Rectal smooth muscle tissue (tissue), 1 donor: ENCODE measurements around the gene IFNL1.
"Not testable (repeated sequence)": the region's sequence is repeated elsewhere in the genome, so short reads cannot be mapped to it uniquely, and the experiment has no call there.

Source experiments
- H3K27ac ChIP-seq: one replicate; pipeline ENCODE4 v1.7.0; 2013; ENCODE audit warnings: low read depth, low read length, inconsistent platforms
- H3K27me3 ChIP-seq: one replicate; pipeline ENCODE4 v1.7.0; 2013; ENCODE audit warnings: low read length; ENCODE audit not compliant: control insufficient read depth, insufficient read depth
- H3K36me3 ChIP-seq: one replicate; pipeline ENCODE4 v1.7.0; 2013; ENCODE audit warnings: low read length; ENCODE audit not compliant: control insufficient read depth, insufficient read depth
- H3K4me1 ChIP-seq: one replicate; pipeline ENCODE4 v1.7.0; 2013; ENCODE audit warnings: low read length; ENCODE audit not compliant: control insufficient read depth, insufficient read depth
- H3K4me3 ChIP-seq: one replicate; pipeline ENCODE4 v1.7.0; 2013; ENCODE audit warnings: low read length
- H3K9ac ChIP-seq: one replicate; pipeline ENCODE4 v1.7.0; 2013; ENCODE audit warnings: low read length

Gene IFNL1

DNA sequence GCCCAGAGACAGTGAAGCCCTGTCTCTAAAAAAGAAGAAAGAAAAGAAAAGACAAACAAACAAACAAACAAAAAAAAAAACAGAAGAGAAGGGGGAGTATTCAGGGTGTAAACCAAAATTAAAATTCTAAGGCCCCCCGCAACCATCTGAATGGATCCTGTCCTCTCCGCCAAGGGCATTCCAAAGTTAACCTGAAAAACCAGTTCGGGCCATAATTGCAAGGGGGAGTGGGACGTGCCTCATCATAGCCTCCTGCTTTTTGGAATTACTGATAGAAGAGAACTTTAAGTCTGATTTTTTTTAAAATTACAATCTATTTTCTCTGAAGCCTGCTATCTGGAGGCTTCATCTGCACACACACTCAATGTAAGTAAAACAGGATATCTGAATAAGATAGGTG lies 33.7 kb upstream of the IFNL1 start:
- no peak overlapping the region for H3K27ac ChIP-seq
- H3K9ac ChIP-seq, result no peak overlapping the region
- H3K4me1 ChIP-seq, result no peaks in the 10 kb centered on the region
- H3K36me3 ChIP-seq, result no peaks in the 10 kb centered on the region
- no peak overlapping the region for H3K4me3 ChIP-seq
- H3K27me3 ChIP-seq, result peaks cover 18% of the 10 kb centered on the region

DNA sequence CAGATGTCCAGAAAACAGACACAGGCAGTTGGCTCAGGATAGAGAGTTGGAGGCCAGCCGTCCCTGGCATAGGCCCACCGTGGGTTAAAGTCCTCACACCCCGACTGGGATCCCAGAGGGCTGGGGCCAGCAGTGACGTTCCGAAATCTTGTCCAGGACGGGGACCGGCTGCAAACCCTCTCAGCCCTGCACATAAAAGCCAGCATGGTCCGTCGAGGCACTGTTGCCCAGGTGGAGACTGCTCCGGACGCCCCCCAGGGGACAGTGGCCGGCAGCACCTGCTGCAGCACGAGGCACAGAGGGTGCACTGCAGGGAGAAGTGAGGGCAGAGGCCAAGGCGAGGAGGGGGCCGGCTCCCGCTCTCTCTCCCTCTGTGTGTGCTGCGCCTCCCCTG lies 32.3 kb upstream of the IFNL1 start:
- Histone ChIP-seq H3K27me3 (peaks cover 18% of the 10 kb centered on the region), H3K9ac (no peak overlapping the region), H3K36me3 (no peaks in the 10 kb centered on the region), H3K27ac (no peak overlapping the region), H3K4me1 (no peaks in the 10 kb centered on the region), H3K4me3 (no peak overlapping the region)

DNA sequence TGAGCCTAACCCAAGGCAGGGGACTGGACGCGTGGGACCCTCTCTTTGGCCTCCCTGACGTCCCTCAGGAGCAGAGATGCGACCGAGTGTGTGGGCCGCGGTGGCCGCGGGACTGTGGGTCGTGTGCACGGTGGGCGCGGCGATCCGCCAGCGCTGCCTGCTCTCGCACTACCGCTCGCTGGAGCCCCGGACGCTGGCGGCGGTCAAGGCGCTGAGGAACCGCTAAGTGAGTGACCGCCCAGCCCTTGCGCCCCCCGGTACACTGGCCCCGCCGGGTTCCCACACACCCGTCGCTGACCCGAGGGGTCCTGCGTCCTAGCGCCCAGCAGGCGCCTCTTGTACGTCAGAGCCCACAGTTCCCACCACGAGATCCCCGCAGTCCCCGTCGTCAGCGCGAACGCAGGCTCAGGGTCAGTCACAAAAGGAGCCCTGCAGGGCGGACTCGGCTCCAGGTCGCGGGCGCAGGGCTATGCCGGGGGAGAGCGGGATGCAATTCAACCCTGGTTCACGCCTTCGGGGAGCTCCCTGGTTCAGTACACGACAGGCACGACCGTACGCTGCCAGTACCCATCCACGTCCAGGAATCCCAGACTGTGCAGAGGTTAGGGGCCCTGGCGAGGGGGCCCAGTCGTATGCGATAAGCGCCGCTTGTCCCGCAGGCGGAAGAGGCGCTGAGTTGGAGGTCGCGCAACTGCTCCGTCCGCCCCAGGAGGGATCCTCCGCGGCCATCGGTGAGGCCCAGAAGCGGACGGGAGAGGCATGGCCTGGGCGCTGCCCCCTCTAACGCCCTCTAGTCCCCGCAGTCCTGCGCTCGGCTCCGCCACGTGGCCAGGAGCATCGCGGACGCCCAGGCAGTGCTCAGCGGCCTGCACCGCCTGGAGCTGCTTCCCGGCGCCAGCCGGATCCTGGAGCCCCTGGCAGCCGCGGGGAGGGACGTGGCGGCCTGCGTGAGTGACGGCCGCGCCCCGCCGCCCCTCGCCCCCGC lies 31.6 kb upstream of the IFNL1 start:
- peaks cover 18% of the 10 kb centered on the region for H3K27me3 ChIP-seq
- H3K4me3 ChIP-seq, result no peak overlapping the region
- no peak overlapping the region for H3K27ac ChIP-seq
- H3K4me1 ChIP-seq, result no peaks in the 10 kb centered on the region
- no peaks in the 10 kb centered on the region for H3K36me3 ChIP-seq
- no peak overlapping the region for H3K9ac ChIP-seq

DNA sequence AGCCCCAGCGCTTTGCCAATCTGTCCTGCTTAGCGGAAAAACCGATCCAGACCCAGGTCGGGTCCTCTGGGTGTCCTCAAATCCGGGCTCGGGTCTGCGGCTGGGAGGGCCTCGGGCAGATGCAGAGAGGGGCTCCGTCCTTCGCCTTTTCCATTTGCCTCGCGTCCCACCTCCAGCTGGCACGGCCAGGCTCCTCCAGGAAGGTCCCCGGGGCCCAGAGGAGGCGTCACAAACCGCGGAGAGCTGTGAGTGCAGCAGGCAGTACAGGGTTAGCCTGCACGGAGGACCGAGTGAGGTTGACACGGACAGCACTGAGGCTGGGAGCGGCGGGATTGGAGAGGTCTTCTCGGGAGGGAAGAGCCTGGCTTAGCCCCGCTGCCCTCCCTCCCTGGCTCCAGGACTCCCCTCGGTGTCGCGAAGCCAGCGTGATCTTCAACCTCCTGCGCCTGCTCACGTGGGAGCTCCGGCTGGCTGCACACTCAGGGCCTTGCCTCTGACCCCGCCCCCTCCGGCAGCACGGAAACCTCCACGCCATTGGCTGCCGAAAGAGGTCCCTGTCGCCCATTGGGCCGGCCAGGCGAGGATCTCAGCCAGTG lies 30.8 kb upstream of the IFNL1 start:
- no peak overlapping the region for H3K27ac ChIP-seq
- no peaks in the 10 kb centered on the region for H3K4me1 ChIP-seq
- no peaks in the 10 kb centered on the region for H3K36me3 ChIP-seq
- H3K27me3 ChIP-seq, result peaks cover 19% of the 10 kb centered on the region
- no peak overlapping the region for H3K4me3 ChIP-seq
- no peak overlapping the region for H3K9ac ChIP-seq

DNA sequence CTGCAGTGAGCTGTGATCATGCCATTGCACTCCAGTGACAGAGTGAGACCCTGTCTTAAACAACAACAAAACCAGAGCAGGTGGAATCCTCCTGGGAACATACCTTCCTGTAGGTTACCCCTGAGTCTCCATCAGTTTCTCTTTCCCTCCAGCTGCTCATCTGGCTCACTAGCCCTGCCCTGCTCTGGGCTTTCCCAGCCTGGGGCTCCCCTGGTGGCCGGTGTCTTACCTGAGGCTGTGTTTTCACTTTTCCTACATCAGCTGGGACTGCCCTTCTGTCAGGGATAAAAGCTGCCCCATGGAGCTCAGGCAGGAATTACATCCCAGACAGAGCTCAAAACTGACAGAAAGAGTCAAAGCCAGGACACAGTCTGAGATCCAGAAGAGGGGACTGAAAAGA lies 28.1 kb upstream of the IFNL1 start, which contains the start of gene IFNL2:
TSS of gene IFNL2 (plus strand) at position 312 of the 400 bp plus-strand sequence. CDS start 173 bp downstream, outside the sequence.
- H3K27me3 ChIP-seq, result peaks cover 18% of the 10 kb centered on the region
- not testable (repeated sequence) for H3K4me1 ChIP-seq, H3K4me3 ChIP-seq, H3K36me3 ChIP-seq, H3K9ac ChIP-seq, H3K27ac ChIP-seq

DNA sequence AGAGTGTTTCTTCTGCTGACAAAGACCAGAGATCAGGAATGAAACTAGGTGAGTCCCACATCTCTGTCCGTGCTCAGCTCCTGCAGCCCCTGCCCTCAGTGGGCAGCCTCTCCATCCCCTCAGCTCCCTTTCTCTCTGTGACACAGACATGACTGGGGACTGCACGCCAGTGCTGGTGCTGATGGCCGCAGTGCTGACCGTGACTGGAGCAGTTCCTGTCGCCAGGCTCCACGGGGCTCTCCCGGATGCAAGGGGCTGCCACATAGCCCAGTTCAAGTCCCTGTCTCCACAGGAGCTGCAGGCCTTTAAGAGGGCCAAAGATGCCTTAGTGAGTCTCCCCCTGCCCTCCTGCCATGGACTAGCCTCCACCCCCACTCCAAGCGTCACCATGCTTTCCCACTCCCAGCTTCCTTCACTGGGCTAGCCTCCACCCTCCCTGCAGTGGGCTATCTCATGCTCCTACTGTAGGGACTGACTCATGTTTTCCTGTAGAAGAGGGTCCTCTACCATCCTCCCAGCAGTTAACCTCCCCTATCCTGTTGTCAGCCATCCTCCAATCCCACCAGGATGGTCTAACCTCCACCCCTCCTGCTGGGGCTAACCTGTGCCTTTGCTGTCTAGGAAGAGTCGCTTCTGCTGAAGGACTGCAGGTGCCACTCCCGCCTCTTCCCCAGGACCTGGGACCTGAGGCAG lies 27.5 kb upstream of the IFNL1 start:
- not testable (repeated sequence) for H3K9ac ChIP-seq, H3K4me1 ChIP-seq, H3K36me3 ChIP-seq, H3K27ac ChIP-seq, H3K4me3 ChIP-seq
- peaks cover 14% of the 10 kb centered on the region for H3K27me3 ChIP-seq

DNA sequence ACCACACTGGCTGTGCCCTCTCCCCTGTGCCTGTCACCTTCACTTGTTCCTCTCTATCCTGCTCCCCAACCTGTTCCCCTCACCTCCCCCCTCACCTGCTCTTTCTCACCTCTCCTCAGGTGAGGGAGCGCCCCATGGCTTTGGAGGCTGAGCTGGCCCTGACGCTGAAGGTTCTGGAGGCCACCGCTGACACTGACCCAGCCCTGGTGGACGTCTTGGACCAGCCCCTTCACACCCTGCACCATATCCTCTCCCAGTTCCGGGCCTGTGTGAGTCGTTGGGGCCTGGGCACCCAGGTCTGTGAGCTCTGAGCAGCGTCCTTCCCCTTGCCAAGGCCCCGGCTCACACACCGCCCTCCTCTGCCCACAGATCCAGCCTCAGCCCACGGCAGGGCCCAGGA lies 26.8 kb upstream of the IFNL1 start:
- H3K4me1 ChIP-seq, H3K4me3 ChIP-seq, H3K36me3 ChIP-seq, H3K27ac ChIP-seq, H3K9ac ChIP-seq: not testable (repeated sequence)
- H3K27me3 ChIP-seq, result peaks cover 12% of the 10 kb centered on the region

DNA sequence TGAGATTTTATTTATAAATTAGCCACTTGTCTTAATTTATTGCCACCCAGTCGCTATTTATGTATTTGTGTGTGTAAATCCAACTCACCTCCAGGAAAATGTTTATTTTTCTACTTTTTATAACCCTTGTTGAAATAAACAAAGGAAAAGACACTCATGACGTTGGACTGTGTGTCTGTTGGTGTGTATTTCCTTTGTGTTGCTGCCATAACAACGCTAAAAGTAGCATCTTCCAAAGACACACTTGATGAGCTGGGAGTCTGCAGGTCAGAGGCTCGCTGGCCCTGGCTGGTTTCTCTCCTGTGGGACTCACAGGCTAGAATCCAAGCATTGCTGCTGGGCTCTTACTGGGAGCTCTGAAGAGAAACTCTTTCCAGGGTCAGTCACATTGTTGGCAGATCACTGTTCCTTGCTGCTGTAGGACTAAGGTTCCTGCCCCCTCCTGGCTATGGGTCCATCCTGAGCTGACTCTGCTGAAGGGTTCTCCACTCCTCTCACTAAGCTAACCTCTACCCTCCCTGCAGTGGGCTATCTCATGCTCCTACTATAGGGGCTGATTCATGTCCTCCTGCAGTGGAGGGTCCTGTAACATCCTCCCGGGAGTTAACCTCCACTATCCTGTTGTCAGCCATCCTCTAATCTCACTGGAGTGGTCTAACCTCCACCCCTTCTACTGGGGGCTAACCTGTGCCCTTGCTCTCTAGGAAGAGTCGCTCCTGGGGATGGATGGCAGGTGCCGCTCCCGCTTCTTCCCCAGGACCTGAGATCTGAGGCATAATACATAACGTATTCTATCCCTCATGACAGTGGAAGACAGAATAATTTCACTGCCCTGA lies 26.0 kb upstream of the IFNL1 start:
- no peak overlapping the region for H3K27ac ChIP-seq
- H3K4me3 ChIP-seq, result no peak overlapping the region
- H3K4me1 ChIP-seq, result no peaks in the 10 kb centered on the region
- no peak overlapping the region for H3K9ac ChIP-seq
- no peaks in the 10 kb centered on the region for H3K36me3 ChIP-seq
- peaks cover 6% of the 10 kb centered on the region for H3K27me3 ChIP-seq

DNA sequence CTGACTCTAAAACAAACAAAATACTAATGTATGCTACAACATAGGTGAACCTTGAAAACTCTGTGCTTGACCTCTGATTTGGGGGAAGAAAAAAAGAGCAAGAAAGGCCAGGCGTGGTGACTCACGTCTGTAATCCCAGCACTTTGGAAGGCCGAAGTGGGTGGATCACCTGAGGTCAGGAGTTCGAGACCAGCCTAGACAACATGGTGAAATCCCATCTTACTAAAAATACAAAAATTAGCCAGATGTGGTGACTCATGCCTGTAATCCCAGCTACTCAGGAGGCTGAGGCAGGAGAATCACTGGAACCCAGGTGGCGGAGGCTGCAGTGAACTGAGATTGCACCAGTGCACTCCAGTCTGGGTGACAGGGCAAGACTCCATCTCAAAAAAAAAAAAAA lies 22.3 kb upstream of the IFNL1 start:
- H3K4me3 ChIP-seq, H3K27me3 ChIP-seq, H3K27ac ChIP-seq, H3K4me1 ChIP-seq, H3K36me3 ChIP-seq, H3K9ac ChIP-seq: not testable (repeated sequence)

DNA sequence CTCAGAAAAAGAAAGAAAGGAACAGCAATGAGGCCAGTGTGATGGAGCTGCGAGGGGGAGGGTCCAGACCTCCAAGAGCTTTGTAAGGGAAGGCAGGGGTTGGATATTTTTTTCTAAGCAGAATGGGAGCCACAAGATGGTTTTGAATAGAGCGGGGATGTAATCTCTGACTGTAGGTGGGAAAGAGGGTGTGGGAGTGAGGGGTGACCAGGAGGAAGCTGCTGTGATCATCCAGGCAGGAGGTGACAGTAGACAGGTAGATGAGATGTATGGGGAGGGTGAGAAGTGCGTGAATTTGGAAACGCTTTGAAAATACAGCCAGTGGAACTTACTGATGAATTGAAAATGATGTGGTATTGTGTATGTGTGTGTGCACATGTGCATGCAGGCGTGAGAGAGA lies 20.6 kb upstream of the IFNL1 start:
- Histone ChIP-seq H3K27ac (no peak overlapping the region), H3K4me3 (no peak overlapping the region), H3K27me3 (no peaks in the 10 kb centered on the region), H3K9ac (no peak overlapping the region), H3K4me1 (no peaks in the 10 kb centered on the region), H3K36me3 (no peaks in the 10 kb centered on the region)

DNA sequence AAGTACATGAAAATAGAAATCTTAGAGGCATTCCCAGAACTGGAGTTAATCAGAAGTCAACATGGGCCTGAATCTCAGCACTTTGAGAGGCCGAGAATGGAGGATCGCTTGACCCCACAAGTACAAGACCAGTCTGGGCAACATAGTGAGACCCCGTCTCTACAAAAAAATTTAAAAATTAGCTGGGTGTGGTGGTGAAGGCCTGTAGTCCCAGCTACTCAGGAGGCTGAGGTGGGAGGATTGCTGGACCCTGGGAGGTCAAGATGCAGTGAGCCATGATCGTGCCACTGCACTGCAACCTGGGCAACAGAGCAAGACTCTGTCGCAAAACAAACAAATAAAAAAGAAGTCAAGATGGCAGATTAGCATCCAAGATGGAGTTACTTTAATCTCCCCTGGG lies 19.5 kb upstream of the IFNL1 start:
- H3K4me1 ChIP-seq, result no peaks in the 10 kb centered on the region
- H3K9ac ChIP-seq, result no peak overlapping the region
- H3K27ac ChIP-seq, result no peak overlapping the region
- H3K27me3 ChIP-seq, result no peaks in the 10 kb centered on the region
- H3K4me3 ChIP-seq, result no peak overlapping the region
- H3K36me3 ChIP-seq, result no peaks in the 10 kb centered on the region

DNA sequence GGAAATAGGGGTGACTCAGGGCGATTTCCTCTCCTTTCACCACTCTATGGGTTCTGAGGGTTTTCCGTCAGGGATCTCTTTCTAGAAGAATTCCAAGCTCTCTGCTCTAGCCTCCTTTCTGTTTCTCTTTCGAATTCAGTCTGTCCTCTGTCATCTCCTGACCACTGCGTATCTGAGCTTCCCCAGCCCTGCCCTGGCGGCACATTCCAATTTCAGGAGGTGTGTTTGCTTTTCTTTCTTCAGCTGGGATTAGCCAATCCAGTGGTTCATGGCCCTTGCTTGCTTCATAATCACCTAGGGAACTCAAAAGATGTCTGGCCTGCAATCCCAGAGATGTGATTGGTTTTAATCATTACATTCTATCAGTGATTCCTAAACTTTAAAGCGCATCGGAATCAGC lies 18.6 kb upstream of the IFNL1 start:
- Histone ChIP-seq H3K27me3 (no peaks in the 10 kb centered on the region), H3K27ac (no peak overlapping the region), H3K36me3 (no peaks in the 10 kb centered on the region), H3K4me3 (no peak overlapping the region), H3K4me1 (no peaks in the 10 kb centered on the region), H3K9ac (no peak overlapping the region)
